Fibroblast of villous mesenchyme (primary cell): Measurements from ENCODE around the gene PDCD6IP. TPM values are rescaled to one million over a fixed set of nuclear protein-coding genes. Genes with fewer than 3 reads are reported as not detected.

Source experiments
- DNase-seq: peaks from one replicate; pipeline ENCODE4 v3.0.0-alpha.2; 2010; ENCODE audit warnings: low read depth
- H3K4me3 ChIP-seq: 2 replicates; pipeline ENCODE4 v1.5.1; 2011; ENCODE audit warnings: low read depth, mild to moderate bottlenecking, low read length
- CTCF ChIP-seq: IDR thresholded peaks from 2 replicates; pipeline ENCODE4 v1.5.1; 2012; ENCODE audit warnings: low read depth, mild to moderate bottlenecking, low read length; ENCODE audit not compliant: insufficient read depth
- total RNA-seq: library from RNA; depleted of rRNA; stranded (reverse); fragments of >200 nt; gene quantifications from 2 replicates; pipeline ENCODE4 v1.2.3, GENCODE V29; 2012

Gene PDCD6IP
- total RNA-seq, 1 donor, result 182 TPM

DNA sequence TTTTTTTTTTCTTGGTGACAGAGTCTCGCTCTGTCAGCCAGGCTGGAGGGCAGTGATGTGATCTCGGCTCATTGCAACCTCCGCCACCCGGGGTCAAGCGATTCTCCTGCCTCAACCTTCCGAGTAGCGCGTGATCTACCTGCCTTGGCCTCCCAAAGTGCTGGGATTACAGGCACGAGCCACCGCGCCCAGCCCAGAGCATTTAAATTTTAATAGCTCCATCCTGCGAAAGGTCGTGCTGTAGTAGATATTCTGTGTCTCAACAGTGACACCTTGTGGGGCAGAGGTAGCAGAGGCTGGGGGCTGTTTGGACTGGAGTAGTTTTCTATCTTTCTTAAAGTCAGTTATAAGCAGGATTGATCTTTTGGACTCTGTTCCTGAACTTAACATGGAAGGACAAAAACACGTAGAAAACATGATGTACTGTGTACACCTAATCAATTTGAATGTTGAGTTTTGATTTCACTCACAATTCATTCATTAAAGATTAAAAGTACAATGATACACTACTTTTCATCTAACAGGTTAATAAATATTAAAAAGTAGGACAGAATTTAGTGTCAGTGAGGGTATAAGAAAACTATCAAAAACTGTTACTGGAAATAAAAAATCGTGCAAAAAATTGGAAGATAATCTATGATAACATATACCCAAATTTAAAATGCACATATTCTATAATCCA, 11.0 kb upstream of the PDCD6IP start:
- peak; percentile 75 for DNase-seq
- H3K4me3 ChIP-seq, result peak overlapping the region; percentile 35
- TF ChIP-seq CTCF, result peak; percentile 81

GRCh38 chr3:33789183-33789954, 9.1 kb upstream of the PDCD6IP start:
- H3K4me3 ChIP-seq, result no peak overlapping the region
- DNase-seq, result no peak
- no peak for TF ChIP-seq CTCF

- no peak for TF ChIP-seq CTCF
- no peak overlapping the region for H3K4me3 ChIP-seq
- no peak for DNase-seq
These were observed 8.3 kb upstream of the PDCD6IP start for GRCh38 chr3:33790091-33790490.

- TF ChIP-seq CTCF, result no peak
- no peak overlapping the region for H3K4me3 ChIP-seq
- DNase-seq, result peak; percentile 53
These were observed 6.8 kb upstream of the PDCD6IP start for GRCh38 chr3:33791477-33792166.

GRCh38 chr3:33792167-33792892, 6.1 kb upstream of the PDCD6IP start:
- H3K4me3 ChIP-seq, result no peak overlapping the region
- no peak for DNase-seq
- no peak for TF ChIP-seq CTCF

- no peak for TF ChIP-seq CTCF
- no peak for DNase-seq
- no peak overlapping the region for H3K4me3 ChIP-seq
These were observed 3.3 kb upstream of the PDCD6IP start for GRCh38 chr3:33795131-33795530.
